HG03457 (cell line): ENCODE results near the gene KRTAP12-3.
"Not testable (repeated sequence)": the region's sequence is repeated elsewhere in the genome, so short reads cannot be mapped to it uniquely, and the experiment has no call there.

ENCODE experiments used
- ATAC-seq: cut with Tn5 transposase; IDR thresholded peaks from one replicate; pipeline ENCODE4 v1.9.1; 2021; ENCODE audit warnings: moderate number of reproducible peaks; ENCODE audit not compliant: unreplicated experiment

Gene KRTAP12-3, protein sequence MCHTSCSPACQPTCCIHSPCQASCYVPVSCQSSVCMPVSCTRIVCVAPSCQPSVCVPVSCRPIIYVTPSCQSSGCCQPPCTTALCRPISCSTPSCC

DNA sequence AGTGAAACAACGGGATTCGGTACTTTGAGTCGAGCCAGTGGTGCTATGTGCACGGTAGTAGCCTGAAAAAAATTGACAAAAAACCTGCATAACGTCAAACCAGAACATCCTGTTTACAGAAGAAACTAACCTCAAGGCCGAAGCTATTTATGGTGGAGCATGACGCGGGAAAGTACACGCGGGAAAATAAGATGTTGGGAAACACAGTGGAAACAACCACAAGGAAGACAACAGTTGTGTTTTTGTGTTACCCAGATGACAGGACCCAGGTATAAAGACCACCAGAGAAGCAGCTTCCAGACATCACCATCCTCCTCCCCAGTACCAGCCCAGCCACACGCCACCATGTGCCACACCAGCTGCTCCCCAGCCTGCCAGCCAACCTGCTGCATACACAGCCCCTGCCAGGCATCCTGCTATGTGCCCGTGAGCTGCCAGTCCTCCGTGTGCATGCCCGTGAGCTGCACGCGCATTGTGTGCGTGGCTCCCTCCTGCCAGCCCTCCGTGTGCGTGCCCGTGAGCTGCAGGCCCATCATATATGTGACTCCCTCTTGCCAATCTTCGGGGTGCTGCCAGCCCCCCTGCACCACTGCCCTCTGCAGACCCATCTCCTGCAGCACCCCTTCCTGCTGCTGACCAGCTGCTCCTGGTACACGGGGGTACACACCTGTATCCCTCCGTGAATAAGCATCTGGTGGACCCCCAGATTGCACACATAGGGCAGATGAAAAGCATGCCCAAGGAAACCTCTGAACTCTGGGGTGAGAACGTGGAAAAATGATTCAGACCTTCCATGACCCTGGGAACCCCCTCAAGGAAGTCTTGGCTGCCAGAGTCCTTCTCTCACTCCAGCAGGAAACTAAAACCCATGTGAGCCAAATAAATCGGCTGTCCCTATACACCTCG, at the start of gene KRTAP12-3:
Gene KRTAP12-3, plus strand, starts transcription at position 298 of the 906 bp plus-strand sequence. Its CDS starts 48 bp downstream, at position 346.
- ATAC-seq: no peak

DNA sequence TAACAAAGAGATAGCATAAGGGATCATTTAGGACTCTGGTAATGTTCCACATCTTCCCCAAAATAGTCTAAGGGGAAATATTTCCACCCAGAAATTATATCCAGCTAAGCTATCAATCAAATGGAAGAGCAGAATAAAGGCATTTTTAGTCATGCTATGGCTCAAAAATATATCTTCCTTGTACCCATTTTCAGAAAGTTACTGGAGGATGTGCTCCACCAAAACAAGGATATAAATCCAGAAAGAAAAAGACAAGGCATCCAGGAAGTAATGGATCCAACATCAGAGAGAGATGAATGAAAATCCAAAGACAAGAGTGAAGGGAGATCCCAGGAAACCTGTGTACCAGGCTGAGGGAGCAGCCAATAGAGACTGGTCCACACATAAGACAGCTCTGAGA, 48.5 kb upstream of the KRTAP12-3 start:
- ATAC-seq: no peak

DNA sequence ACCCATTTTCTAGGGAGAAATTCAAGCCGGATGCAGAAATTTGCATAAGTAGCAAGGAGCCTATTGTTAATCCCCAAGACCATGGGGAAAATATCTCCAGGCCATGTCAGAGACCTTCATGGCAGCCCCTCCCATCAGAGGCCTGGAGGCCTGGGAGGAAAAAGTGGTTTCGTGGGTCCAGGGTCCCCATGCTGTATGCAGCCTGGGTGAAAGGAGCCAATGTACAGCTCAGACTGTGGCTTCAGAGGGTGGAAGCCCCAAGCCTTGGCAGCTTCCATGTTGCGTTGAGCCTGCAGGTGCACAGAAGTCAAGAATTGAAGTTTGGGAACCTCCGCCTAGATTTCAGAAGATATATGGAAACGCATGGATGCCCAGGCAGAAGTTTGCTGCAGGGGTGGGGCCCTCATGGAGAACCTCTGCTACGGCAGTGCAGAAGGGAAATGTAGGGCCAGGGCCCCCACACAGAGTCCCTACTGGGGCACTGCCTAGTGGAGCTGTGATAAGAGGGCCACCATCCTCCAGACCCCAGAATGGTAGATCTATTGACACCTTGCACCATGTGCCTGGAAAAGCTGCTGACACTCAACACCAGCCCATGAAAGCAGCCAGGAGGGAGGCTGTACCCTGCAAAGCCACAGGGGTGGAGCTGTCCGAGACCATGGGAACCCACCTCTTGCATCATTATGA, 47.4 kb upstream of the KRTAP12-3 start:
- not testable (repeated sequence) for ATAC-seq

DNA sequence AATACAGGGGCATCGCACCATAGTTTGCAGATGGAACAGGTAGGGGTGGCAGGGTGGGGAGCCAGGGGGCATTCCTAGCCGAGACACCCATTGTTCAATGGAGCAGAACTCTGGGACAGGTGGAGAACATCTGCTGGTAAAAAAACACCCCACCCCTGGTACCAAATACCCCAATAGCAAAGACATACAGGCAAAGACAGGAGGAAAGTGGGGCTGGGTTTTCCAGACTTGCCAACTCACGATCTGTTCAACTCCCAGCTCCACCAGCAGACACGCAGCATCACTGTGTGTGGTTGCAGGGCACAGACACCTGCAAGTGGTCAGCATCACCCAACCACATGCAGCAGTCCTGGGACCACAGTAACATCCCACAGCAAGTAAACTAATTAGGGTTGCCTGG, 46.2 kb upstream of the KRTAP12-3 start:
- no peak for ATAC-seq

DNA sequence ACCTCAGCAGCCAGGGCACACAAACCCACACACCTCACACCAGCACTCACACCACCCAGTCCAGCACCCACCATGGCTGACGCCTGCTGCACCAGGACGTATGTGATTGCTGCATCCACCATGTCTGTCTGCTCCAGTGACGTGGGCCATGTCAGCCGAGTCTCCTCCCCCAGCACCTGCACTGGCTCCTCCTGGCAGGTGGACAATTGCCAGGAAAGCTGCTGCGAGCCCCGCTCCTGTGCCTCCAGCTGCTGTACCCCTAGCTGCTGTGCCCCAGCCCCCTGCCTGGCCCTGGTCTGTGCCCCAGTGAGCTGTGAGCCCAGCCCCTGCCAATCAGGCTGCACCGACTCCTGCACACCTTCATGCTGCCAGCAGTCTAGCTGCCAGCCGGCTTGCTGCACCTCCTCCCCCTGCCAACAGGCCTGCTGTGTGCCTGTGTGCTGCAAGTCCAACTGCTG, 45.7 kb upstream of the KRTAP12-3 start, which contains the start of gene KRTAP10-8:
Gene KRTAP10-8, plus strand, starts transcription at position 51 of the 458 bp plus-strand sequence. Its CDS starts 22 bp downstream, at position 73.
- no peak for ATAC-seq

DNA sequence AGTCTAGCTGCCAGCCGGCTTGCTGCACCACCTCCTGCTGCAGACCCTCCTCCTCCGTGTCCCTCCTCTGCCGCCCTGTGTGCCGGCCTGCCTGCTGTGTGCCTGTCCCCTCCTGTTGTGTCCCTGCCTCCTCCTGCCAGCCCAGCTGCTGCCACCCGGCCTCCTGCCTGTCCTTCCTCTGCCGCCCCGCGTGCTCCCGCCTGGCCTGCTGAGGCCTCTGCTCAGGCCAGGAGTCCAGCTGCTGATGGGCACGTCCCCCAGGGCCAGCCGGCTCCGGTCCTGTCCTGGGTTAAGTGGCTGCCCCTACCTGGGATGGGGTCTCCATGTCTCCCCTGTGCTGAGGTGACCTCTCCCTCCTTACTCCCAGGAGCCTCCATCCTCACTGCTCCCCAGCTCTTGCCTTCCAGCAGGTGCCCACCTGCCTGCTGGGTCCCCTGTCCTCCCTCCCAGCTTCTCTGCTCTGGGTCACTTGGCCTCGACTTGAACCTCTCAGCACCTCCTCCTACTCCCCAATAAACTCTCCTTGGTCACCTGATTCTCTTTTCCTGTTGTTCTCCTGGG, 45.0 kb upstream of the KRTAP12-3 start:
- no peak for ATAC-seq

DNA sequence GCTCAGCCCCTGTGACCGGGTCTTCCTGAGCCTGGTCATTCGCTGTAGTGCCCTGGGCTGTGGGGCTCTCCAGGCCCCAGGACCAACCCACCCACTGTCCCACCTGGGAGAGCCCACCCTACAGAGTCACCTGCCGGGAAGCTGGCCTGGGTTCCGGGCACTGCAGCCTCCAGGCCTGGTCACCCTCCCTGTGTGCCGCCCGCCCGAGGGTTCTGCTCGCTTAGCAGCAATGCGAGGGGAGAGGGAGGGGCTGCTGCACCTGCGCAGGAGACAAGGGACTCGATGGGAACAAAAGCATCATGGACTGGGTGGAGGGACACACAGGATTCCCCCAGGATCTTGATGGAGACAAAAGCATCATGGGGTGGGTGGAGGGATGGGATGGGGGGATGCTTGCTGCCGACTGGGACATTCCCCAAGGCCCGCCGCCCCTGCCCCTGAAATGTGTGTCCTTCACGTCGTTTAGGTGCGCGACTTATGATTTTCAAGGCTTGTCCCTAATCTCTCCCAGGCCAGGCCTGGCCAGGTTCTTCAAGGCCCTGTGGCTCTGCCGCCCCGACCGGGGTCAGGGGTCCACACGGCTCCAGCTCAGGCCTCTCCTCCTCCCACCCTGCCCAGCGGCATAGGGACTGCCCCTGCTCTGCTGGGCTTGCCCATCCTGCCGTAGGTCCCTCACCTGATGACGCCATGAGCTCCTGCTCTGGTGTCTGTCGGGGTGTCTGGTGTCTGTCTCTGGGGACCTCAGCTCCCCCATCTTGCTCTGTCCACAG, 44.2 kb upstream of the KRTAP12-3 start:
- no peak for ATAC-seq

DNA sequence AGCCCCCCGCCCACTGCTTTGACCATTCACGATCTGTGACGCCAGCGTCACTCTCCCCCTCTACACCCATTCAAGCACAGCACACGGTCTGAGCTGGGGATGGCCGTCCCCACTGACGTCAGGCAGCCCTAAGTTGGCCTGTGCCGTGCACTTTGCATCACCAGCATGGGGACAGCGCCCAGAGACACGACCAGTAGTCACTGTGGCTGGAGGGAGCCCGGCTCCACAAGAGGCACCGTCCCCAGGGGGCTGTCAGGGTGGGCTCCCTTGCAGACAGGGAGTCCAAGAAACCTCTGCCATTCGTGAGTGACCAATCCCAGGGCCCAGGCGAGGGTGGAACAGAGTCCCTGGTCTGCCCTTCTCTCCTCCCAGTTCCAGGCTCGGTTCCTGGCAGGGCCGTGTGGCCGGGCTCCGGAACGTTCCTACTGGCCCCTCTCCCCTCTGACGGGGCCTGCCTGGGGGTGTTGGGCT, 43.5 kb upstream of the KRTAP12-3 start:
- no peak for ATAC-seq

DNA sequence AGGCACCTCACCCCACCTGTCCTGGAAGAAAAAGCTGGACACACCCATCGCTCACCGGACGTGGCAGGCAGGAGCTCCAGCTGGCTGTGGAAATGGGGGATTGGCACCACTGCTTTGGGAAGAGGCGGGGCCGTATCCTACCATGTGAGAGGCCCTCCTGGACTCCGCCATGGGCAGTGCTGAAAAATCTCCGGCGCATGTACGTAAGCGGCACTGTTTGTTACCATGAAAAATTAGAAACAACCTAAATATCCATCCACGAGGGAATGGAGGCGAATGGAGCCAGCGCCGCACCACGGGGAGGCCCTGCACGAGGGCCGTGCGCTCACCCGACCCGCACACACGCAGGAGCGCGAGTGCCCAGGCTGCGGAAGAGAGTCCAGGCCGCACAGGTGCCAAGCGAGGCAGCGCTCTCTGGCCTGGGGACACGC, 42.8 kb upstream of the KRTAP12-3 start:
- ATAC-seq: no peak

DNA sequence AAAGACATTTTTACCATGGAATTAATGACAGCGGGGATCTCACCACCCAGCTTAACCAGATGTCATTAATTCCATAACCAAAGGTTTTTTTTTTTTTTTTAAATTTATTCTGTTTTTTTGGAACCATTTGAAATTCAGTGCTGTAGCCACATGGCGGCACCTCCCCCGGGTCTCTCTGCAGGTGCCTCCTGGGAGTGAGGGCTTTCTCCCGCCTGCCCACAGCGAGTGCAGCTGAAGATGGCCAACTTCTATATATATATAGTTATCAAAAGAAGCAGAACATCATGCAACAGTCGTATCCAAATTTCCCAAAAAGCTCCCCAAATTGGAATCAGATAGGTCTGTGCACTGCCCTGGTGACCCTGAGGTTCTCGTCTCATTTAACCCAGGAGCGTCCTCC, 42.3 kb upstream of the KRTAP12-3 start:
- no peak for ATAC-seq

DNA sequence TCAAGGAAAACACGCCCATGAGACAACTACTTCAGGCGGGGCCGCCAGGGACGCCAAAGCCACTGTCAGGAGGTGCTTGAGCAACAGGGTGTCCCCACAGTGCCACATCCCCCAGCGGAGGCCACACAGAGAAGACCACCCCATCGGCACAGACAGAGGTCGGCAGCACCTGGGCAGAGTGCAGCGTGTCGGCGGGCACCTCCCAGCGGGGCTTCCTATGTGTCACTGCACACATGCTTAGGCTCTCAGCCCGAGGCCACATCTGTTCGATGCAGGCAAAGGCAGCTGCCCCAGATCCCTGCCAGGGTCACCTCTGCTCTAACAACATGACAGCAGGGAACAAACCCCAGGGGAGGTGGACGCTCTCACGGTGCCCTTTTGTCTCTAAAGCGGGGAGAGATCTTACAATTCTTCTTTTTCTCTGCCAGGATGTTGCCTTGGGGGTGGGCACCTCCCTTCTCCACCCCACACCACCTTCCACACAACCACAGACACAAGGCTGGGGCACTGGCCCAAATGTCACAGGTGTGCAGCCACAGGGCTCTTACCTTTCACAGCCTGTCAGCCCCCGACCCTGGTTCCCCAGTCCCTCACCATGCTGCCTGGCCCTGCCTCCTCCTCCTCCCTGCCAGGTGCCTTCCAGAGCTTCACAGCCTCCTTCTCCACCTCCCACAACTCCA, 41.7 kb upstream of the KRTAP12-3 start:
- no peak for ATAC-seq

DNA sequence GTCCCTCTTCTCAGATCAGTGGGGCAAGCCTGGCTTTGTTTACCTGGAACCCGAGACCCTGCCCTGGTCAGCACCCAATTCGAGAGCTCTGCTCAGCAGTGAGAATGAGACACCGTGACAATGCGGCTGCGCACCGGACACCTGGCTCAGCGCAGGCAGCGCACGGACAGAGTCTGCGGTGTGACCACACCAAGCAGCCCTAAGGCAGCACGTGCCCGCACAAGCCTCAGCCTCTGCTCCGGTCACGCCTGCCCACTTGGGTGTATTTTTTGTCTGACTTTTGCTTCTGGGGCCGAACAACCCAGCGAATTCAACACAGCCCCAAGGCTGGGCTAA, 41.2 kb upstream of the KRTAP12-3 start:
- no peak for ATAC-seq

DNA sequence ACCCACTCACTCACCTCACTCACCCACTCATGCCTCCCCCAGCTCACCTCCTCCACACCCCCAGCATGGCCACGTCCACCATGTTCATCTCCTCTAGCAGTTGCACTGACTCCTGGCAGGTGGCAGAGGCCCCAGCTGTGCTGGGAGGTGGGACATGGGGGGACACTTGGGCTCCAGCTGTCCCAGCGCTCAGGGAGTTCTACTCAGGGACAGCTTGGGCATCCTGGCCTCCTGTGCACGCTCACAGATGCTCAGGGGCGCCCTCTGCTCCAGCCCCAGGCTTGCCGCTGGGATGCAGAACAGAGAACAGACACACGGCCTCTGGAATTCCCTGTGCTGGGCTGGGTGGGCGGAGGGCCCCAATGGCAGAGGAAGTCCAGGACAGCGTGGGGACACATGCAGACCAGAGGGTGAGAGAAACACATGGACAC, 40.6 kb upstream of the KRTAP12-3 start:
- ATAC-seq: no peak

DNA sequence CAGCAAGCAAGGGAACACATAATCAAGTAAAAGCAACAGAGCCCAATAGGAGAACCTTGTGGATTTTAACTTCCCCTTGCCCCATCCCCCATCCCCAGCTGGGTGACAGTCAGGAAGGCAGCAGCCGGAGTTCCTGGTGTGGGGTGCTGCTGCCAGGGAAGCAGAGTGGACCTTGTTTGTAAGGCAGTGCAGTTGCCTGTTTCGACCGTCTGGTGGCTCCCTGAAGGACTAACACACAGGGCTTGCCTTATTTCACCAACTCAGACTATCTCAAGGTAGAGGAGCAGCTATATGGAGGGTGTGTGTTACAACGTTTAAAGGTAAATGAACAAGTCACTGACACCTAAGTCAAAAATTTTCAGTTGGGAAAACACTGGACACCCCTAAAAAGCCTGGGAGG, 39.2 kb upstream of the KRTAP12-3 start:
- ATAC-seq: no peak

DNA sequence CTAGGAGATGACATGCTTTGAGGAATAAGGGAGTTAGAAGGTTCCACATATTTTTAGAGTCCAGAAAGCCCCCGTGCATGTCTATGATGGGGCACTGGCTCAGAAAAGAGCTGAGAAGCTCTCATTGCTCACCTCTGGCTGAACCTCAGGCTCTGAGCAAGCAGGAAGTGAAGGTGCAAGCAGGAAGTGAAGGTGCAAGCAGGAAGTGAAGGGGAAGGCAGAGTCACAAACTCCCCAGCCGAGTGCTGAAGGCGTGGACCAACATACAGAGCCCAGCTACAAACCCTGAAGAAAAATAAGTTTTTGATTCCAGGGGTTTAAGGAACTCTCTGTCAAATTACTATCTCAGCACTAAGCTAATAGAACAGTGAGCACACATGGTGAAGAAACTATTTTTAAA, 38.8 kb upstream of the KRTAP12-3 start:
- ATAC-seq: no peak

DNA sequence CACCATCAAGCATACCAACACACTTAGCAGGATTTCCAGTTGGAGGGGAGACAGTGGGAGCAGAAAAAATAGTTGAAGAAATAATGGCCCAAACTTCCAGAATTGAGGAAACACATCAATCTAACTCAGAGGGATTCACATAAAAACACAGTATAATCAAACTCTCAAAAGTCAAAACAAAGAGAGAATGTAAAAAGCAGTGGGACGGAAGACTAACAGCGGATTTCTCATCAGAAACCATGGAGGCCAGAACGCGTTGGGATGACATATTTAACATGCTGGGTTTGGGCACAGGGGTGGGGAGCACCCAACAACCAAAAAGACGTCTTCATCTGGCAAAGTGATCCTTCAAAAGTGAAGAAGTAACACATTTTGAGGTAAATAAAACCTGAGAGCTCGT, 37.8 kb upstream of the KRTAP12-3 start:
- ATAC-seq: no peak

DNA sequence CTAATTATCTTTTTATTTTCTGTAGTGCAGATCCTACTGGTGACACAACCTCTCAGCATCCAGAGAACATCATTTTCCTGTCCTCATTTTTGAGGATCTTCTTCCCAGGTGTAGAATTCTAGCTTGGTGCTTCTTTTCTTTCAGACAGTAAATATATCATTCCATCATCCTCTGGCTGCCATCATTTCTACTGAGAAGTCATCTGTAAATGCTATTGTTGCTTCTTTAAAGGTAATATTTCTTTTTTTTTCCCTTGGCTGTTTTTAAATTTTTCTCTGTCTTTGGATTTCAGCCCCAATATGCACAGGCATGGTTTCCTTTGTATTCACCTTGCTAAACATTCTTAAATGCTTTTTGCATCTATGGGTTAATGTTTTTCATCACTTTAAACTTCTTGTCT, 34.2 kb upstream of the KRTAP12-3 start:
- ATAC-seq: no peak

DNA sequence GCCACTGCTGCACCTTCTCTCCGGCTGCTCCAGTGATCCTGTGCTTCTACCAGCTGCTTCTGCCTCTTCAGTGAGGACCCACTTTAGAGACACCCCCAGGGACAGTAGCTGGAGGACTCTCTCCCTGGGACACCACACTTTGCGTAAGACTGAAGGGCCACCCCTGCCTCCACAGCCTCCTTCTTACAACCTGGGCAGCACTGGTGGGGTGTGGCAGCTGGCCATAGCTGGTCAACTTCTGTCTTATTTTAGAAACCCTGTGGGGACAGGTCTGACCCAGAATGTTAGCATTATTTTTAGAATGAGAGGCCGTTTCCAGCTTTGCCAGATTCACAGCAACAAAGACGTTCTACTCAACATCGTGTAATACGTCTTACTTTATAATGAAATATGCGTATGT, 32.0 kb upstream of the KRTAP12-3 start:
- ATAC-seq: no peak

DNA sequence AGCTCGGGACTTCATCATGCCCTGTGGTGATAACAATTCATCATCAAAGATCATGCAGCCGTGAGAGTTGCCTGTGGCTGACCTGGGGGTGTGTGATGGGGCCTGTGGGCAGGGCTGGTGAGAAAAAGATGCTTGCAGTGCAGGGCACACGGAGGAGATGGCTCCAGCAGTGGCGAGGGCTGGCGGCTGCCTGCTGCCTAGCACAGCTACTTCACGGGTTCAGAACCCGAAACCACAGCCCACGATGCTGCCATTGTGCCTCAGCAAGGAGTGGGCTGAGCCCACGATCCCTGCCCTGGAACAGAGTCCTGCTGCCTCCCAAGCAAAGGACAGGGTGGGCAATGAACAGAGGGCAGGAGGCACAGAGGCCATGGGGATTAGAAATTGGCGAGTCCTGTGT, 31.5 kb upstream of the KRTAP12-3 start:
- ATAC-seq: no peak

DNA sequence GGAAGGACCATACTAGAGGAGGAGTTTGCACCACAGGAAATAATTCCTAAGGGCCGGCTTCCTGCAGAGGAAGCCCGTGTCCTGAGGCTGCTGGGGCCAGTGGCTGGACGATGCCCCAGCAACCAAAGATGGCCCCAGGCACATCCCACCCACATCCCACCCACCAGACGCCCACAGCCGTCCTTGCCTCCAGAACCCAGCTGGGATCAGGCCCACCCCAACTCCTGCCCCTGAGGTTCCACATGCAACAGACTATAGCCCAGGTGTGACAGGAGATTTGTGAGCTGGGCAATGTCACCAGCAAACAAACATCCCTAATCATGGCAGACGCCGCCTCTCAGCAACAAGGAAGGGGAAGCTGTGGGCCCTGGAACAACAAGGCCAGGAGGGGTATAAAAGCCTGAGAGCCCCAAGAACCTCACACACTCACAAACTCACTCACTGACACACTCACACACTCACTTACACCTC, 31.0 kb upstream of the KRTAP12-3 start, which contains the start of gene KRTAP10-9:
Gene KRTAP10-9, plus strand, starts transcription at position 421 of the 471 bp plus-strand sequence. CDS start 79 bp downstream, outside the sequence.
- ATAC-seq: no peak
